Astrocyte (in vitro differentiated cells and primary cell): ENCODE measurements around the gene SLC35F1.

Source experiments
- EZH2 ChIP-seq: IDR thresholded peaks from 2 replicates; pipeline ENCODE4 v1.6.1; 2012; ENCODE audit warnings: mild to moderate bottlenecking, low read length, inconsistent platforms; ENCODE audit not compliant: insufficient read depth
- TF ChIP-seq, protein P1 (sequence below): IDR thresholded peaks from 2 replicates; pipeline ENCODE4 v1.5.1; 2011; ENCODE audit warnings: low read depth, mild to moderate bottlenecking, inconsistent platforms, low read length, moderate library complexity; ENCODE audit not compliant: insufficient read depth

- TF ChIP-seq, protein P1, sequence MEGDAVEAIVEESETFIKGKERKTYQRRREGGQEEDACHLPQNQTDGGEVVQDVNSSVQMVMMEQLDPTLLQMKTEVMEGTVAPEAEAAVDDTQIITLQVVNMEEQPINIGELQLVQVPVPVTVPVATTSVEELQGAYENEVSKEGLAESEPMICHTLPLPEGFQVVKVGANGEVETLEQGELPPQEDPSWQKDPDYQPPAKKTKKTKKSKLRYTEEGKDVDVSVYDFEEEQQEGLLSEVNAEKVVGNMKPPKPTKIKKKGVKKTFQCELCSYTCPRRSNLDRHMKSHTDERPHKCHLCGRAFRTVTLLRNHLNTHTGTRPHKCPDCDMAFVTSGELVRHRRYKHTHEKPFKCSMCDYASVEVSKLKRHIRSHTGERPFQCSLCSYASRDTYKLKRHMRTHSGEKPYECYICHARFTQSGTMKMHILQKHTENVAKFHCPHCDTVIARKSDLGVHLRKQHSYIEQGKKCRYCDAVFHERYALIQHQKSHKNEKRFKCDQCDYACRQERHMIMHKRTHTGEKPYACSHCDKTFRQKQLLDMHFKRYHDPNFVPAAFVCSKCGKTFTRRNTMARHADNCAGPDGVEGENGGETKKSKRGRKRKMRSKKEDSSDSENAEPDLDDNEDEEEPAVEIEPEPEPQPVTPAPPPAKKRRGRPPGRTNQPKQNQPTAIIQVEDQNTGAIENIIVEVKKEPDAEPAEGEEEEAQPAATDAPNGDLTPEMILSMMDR = no peak
- TF ChIP-seq EZH2 = no peak
These were observed 78.9 kb downstream of the SLC35F1 start for GRCh38 chr6:117985916-117986315.
